ENCODE data around the gene LCE2C.

DNA sequence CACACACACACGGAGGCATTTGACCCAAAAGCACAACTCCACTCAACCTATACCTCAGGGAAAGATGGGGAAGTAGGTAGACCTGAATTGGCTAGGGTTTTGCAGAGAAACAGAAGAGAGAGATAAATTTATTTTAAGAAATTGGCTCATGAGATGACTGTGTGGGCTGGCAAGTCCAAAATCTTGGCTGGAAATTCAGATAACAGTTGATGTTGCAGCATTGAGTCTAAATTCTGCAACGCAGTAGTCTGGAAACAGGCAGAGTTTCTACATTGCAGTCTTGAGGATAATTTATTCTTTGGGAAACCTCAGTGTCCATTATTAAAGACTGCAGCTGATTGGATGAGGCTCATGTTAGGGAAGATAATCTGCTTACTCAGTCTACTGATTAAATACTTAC is 6.5 kb downstream of the LCE2C start:
- TF ChIP-seq, protein P1, sequence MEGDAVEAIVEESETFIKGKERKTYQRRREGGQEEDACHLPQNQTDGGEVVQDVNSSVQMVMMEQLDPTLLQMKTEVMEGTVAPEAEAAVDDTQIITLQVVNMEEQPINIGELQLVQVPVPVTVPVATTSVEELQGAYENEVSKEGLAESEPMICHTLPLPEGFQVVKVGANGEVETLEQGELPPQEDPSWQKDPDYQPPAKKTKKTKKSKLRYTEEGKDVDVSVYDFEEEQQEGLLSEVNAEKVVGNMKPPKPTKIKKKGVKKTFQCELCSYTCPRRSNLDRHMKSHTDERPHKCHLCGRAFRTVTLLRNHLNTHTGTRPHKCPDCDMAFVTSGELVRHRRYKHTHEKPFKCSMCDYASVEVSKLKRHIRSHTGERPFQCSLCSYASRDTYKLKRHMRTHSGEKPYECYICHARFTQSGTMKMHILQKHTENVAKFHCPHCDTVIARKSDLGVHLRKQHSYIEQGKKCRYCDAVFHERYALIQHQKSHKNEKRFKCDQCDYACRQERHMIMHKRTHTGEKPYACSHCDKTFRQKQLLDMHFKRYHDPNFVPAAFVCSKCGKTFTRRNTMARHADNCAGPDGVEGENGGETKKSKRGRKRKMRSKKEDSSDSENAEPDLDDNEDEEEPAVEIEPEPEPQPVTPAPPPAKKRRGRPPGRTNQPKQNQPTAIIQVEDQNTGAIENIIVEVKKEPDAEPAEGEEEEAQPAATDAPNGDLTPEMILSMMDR (IDR thresholded peaks at IDR 0.05): no peak
- TF ChIP-seq EP300 (IDR thresholded peaks at IDR 0.05) (no peak), POLR2A (IDR thresholded peaks at IDR 0.05) (no peak)

All from ovary (tissue), 3 donors.